K562 (cell line): ENCODE results near the gene RNF213. TPM values are rescaled to one million over a fixed set of nuclear protein-coding genes. Genes with fewer than 3 reads are reported as not detected.

Source experiments
- ARHGAP35 ChIP-seq: fragments of 450-650 bp; IDR thresholded peaks from 2 replicates; pipeline ENCODE4 v1.6.1; 2018; ENCODE audit not compliant: partially characterized antibody
- BHLHE40 ChIP-seq: IDR thresholded peaks from 2 replicates; pipeline ENCODE4 v1.6.1; 2011; ENCODE audit warnings: low read length, improper control_type of control experiment
- CREB1 ChIP-seq, 2 experiments: sonication (generic) in 1 of 2; formaldehyde crosslinking in 1 of 2; IDR thresholded peaks; 2 replicates each; pipeline versions ENCODE4 v1.6.1 to v1.8.0; 2012 to 2022; ENCODE audit warnings: inconsistent platforms in 1 of 2, mild to moderate bottlenecking in 1 of 2, missing genetic modification reagents in 1 of 2, moderate library complexity in 1 of 2
- CREB5 ChIP-seq: fragments of 250-450 bp; sonication (Bioruptor Pico); IDR thresholded peaks from 2 replicates; pipeline ENCODE4 v1.5.0; 2020; ENCODE audit warnings: mild to moderate bottlenecking
- DACH1 ChIP-seq: fragments of 450-650 bp; IDR thresholded peaks from 2 replicates; pipeline ENCODE4 v1.6.1; 2018; ENCODE audit not compliant: partially characterized antibody
- DNMT1 ChIP-seq: fragments of 450-650 bp; IDR thresholded peaks from 2 replicates; pipeline ENCODE4 v1.6.1; 2016; ENCODE audit warnings: antibody characterized with exemption, mild to moderate bottlenecking
- FOXP4 ChIP-seq: sonication (generic); formaldehyde crosslinking; IDR thresholded peaks from 2 replicates; pipeline ENCODE4 v1.8.0; 2022; ENCODE audit warnings: mild to moderate bottlenecking, missing genetic modification reagents, borderline replicate concordance
- HES1 ChIP-seq: fragments of 450-650 bp; IDR thresholded peaks from 2 replicates; pipeline ENCODE4 v1.6.1; 2016; ENCODE audit warnings: low read depth, mild to moderate bottlenecking, moderate library complexity
- HSF4 ChIP-seq: fragments of 250-450 bp; sonication (Bioruptor Pico); IDR thresholded peaks from 2 replicates; pipeline ENCODE4 v2.1.2; 2022; ENCODE audit warnings: mild to moderate bottlenecking, moderate library complexity, borderline replicate concordance
- MLLT1 ChIP-seq, 2 experiments: fragments of 450-650 bp; IDR thresholded peaks; 2 replicates each; pipeline ENCODE4 v1.6.1; 2016
- MYC ChIP-seq, 2 experiments: fragments of 250-450 bp in 1 of 2; sonication (Bioruptor Pico) in 1 of 2; IDR thresholded peaks; 2 replicates each; pipeline versions ENCODE4 v1.5.1 to v1.6.1; 2012 to 2021; ENCODE audit warnings: low read depth in 2 of 2, borderline replicate concordance in 1 of 2, improper control_type of control experiment in 1 of 2, low read length in 1 of 2, mild to moderate bottlenecking in 1 of 2, moderate library complexity in 1 of 2
- NFYB ChIP-seq: IDR thresholded peaks from 2 replicates; pipeline ENCODE4 v1.6.1; 2011; ENCODE audit warnings: mild to moderate bottlenecking, moderate library complexity; ENCODE audit not compliant: insufficient read length; ENCODE audit errors: extremely low read depth
- RNF2 ChIP-seq: sonication (generic); IDR thresholded peaks from 2 replicates; pipeline ENCODE4 v1.6.1; 2016
- SIN3B ChIP-seq: fragments of 450-650 bp; IDR thresholded peaks from 2 replicates; pipeline ENCODE4 v1.6.1; 2017; ENCODE audit warnings: low read depth, mild to moderate bottlenecking, moderate library complexity
- SIRT6 ChIP-seq: IDR thresholded peaks from one replicate; pipeline ENCODE4 v1.6.1; 2012; ENCODE audit warnings: low read depth, mild to moderate bottlenecking, control low read depth, inconsistent platforms, low read length, moderate library complexity
- YY1 ChIP-seq, 3 experiments: IDR thresholded peaks; 2 replicates each; pipeline ENCODE4 v1.6.1; 2011; ENCODE audit warnings: low read length in 2 of 3, mild to moderate bottlenecking in 2 of 3, moderate library complexity in 2 of 3, borderline replicate concordance in 1 of 3, control low read depth in 1 of 3, low read depth in 1 of 3; ENCODE audit not compliant: insufficient read depth in 3 of 3, insufficient replicate concordance in 2 of 3, control insufficient read depth in 1 of 3, insufficient read length in 1 of 3; ENCODE audit errors: extremely low read depth in 1 of 3
- ZBTB7A ChIP-seq: IDR thresholded peaks from 2 replicates; pipeline ENCODE4 v1.6.1; 2011; ENCODE audit warnings: low read depth, mild to moderate bottlenecking, low read length, moderate library complexity, borderline replicate concordance; ENCODE audit not compliant: control insufficient read depth
- ZC3H4 ChIP-seq: sonication (generic); formaldehyde crosslinking; IDR thresholded peaks from 2 replicates; pipeline ENCODE4 v1.9.0; 2021; ENCODE audit warnings: missing genetic modification reagents, borderline replicate concordance
- ZKSCAN8 ChIP-seq: fragments of 200-800 bp; sonication (Bioruptor generic); IDR thresholded peaks from 2 replicates; pipeline ENCODE4 v1.6.1; 2016; ENCODE audit warnings: missing genetic modification characterization, missing compliant biosample characterization
- polyA plus RNA-seq, 8 experiments: library from polyadenylated mRNA; depleted of rRNA in 4 of 8; stranded (reverse) in 5 of 8; unstranded in 3 of 8; fragments of >200 nt; fragmentation: Nextera tagmentation in 2 of 8; fragmentation: Illumina TruSeq in 1 of 8; extraction: Ambion mirVana in 2 of 8; extraction: Trizol in 1 of 8; gene quantifications; 2 replicates each; pipeline versions ENCODE4 v1.2.1 to v1.2.3, GENCODE V29; 2011 to 2014; ENCODE audit warnings: inconsistent platforms in 1 of 8, missing spikeins in 1 of 8
- total RNA-seq, 7 experiments: library from RNA; depleted of rRNA in 6 of 7; stranded (reverse); fragments of >200 nt in 6 of 7; fragmentation: Illumina TruSeq in 2 of 7; extraction: Trizol in 2 of 7; gene quantifications; 2 replicates each; pipeline versions ENCODE4 v1.2.1 to v1.2.3, GENCODE V29; 2011 to 2021; ENCODE audit warnings: low replicate concordance in 1 of 7

Gene RNF213
- total and polyA plus RNA-seq, 9 of the 15 experiments (the other 6 are each of a cell fraction or from before 2014, with no cell fraction given), result 5.3 to 33.6 (median 17.9) TPM

GRCh38 chr17:80284631-80285030 is 24.0 kb downstream of the RNF213 start (continued):
- TF ChIP-seq NFYB, result no peak
- TF ChIP-seq DNMT1, result no peak
- TF ChIP-seq ZKSCAN8, result no peak
- no peak for TF ChIP-seq SIN3B
- no peak for TF ChIP-seq ZBTB7A
- TF ChIP-seq DACH1, result peak; percentile 91
- TF ChIP-seq RNF2, result no peak
- TF ChIP-seq FOXP4, result no peak
- TF ChIP-seq ZC3H4, result no peak
- TF ChIP-seq HSF4 (CRISPR knock-in tag), result no peak
- no peak for TF ChIP-seq ARHGAP35
- peak; percentile 92 for TF ChIP-seq BHLHE40
- no peak for TF ChIP-seq CREB5 (CRISPR knock-in tag)
- TF ChIP-seq MYC (IDR thresholded peaks at IDR 0.05; ENCODE audit: low read depth, low read length), result peak; percentile 80
- no peak for TF ChIP-seq MYC (CRISPR knock-in tag; IDR thresholded peaks at IDR 0.05; ENCODE audit: borderline replicate concordance, low read depth)
- TF ChIP-seq HES1, result no peak
- TF ChIP-seq YY1 (IDR thresholded peaks at IDR 0.05; ENCODE audit: borderline replicate concordance in 1 of 3, control insufficient read depth in 1 of 3, extremely low read depth in 1 of 3, insufficient read depth in 3 of 3, insufficient read length in 1 of 3, insufficient replicate concordance in 2 of 3, low read depth in 1 of 3, low read length in 2 of 3), result no peak
- TF ChIP-seq MLLT1 (IDR thresholded peaks at IDR 0.05), result no peak
- no peak for TF ChIP-seq CREB1 (IDR thresholded peaks at IDR 0.05)
- TF ChIP-seq CREB1 (CRISPR knock-in tag; IDR thresholded peaks at IDR 0.05), result 0 out of 2 replicates have a peak, but pooled peaks have one; percentile 18
- TF ChIP-seq SIRT6, result no peak
